WTC11 (cell line): Measurements from ENCODE around the gene C10orf105. TPM values are rescaled to one million over a fixed set of nuclear protein-coding genes. Genes with fewer than 3 reads are reported as not detected.

Source experiments
- ATAC-seq: fragments of 200-7000 bp; cut with Tn5 transposase; 2 replicates; pipeline ENCODE4 v1.10.0; 2021; ENCODE audit warnings: mild to moderate bottlenecking, moderate library complexity
- CTCF ChIA-PET: fragments of 300-600 bp; sonication (Branson Sonifier 250); formaldehyde crosslinking; loops from one replicate; lab custom pipeline; 2021; ENCODE audit warnings: antibody characterized with exemption; lab: Charles Lee
- POLR2A ChIA-PET: fragments of 350-600 bp; sonication (Branson Sonifier 250); formaldehyde crosslinking; loops from one replicate; lab custom pipeline; 2021; ENCODE audit warnings: antibody characterized with exemption; lab: Charles Lee
- DNase-seq: peaks from one replicate; pipeline ENCODE4 v3.0.0; 2021; ENCODE audit warnings: low spot score
- H3K27ac Mint-ChIP-seq: 2 replicates; pipeline ENCODE4 v1.8.0; 2021; ENCODE audit warnings: mixed read lengths
- H3K27me3 Mint-ChIP-seq: 2 replicates; pipeline ENCODE4 v1.8.0; 2021; ENCODE audit warnings: low read depth, mild to moderate bottlenecking, moderate library complexity, mixed read lengths
- H3K36me3 Mint-ChIP-seq: 2 replicates; pipeline ENCODE4 v1.8.0; 2021; ENCODE audit warnings: mixed read lengths
- H3K4me1 Mint-ChIP-seq: 2 replicates; pipeline ENCODE4 v1.8.0; 2022; ENCODE audit warnings: mixed read lengths
- H3K4me3 Mint-ChIP-seq: 2 replicates; pipeline ENCODE4 v1.8.0; 2021; ENCODE audit warnings: mild to moderate bottlenecking, moderate library complexity, mixed read lengths
- H3K9me3 Mint-ChIP-seq: 2 replicates; pipeline ENCODE4 v1.8.0; 2021; ENCODE audit warnings: mixed read lengths
- ATF6 ChIP-seq: sonication (generic); formaldehyde crosslinking; IDR thresholded peaks from 2 replicates; pipeline ENCODE4 v1.8.1; 2023; ENCODE audit warnings: mild to moderate bottlenecking, missing genetic modification reagents
- CTCF ChIP-seq: fragments of 200-600 bp; IDR thresholded peaks from 2 replicates; pipeline ENCODE4 v1.8.0; 2022; ENCODE audit warnings: antibody characterized with exemption
- EMX1 ChIP-seq: fragments of 250-450 bp; sonication (Bioruptor Pico); IDR thresholded peaks from 2 replicates; pipeline ENCODE4 v1.8.0; 2021; ENCODE audit warnings: mild to moderate bottlenecking
- ETV6 ChIP-seq: sonication (generic); formaldehyde crosslinking; IDR thresholded peaks from 2 replicates; pipeline ENCODE4 v1.8.1; 2022; ENCODE audit warnings: mild to moderate bottlenecking, missing genetic modification reagents
- FOXP4 ChIP-seq: sonication (generic); formaldehyde crosslinking; IDR thresholded peaks from 2 replicates; pipeline ENCODE4 v1.8.0; 2022; ENCODE audit warnings: mild to moderate bottlenecking, missing genetic modification reagents
- MXD4 ChIP-seq: fragments of 250-450 bp; sonication (Bioruptor Pico); IDR thresholded peaks from 2 replicates; pipeline ENCODE4 v1.8.0; 2021; ENCODE audit warnings: mild to moderate bottlenecking, moderate library complexity, borderline replicate concordance
- NR2C2 ChIP-seq: sonication (generic); formaldehyde crosslinking; IDR thresholded peaks from 2 replicates; pipeline ENCODE4 v1.8.0; 2022; ENCODE audit warnings: mild to moderate bottlenecking, missing genetic modification reagents
- PRRX2 ChIP-seq: fragments of 250-450 bp; sonication (Bioruptor Pico); IDR thresholded peaks from 2 replicates; pipeline ENCODE4 v1.8.0; 2021; ENCODE audit warnings: mild to moderate bottlenecking
- total RNA-seq: library from RNA; stranded (reverse); gene quantifications from 3 replicates; pipeline ENCODE4 v1.2.3, GENCODE V29; 2021
- TF ChIP-seq, protein P1 (sequence below): fragments of 250-450 bp; sonication (Bioruptor Pico); IDR thresholded peaks from 2 replicates; pipeline ENCODE4 v1.9.0; 2021; ENCODE audit warnings: mild to moderate bottlenecking
- TF ChIP-seq, protein P2 (sequence below): sonication (generic); formaldehyde crosslinking; IDR thresholded peaks from 2 replicates; pipeline ENCODE4 v1.8.0; 2022; ENCODE audit warnings: mild to moderate bottlenecking, missing genetic modification reagents
- TF ChIP-seq, protein P3 (sequence below): sonication (generic); formaldehyde crosslinking; IDR thresholded peaks from 2 replicates; pipeline ENCODE4 v1.8.1; 2022; ENCODE audit warnings: mild to moderate bottlenecking, missing genetic modification reagents, moderate library complexity, borderline replicate concordance
- TF ChIP-seq, protein P4 (sequence below): sonication (generic); formaldehyde crosslinking; IDR thresholded peaks from 2 replicates; pipeline ENCODE4 v1.8.1; 2023; ENCODE audit warnings: mild to moderate bottlenecking, moderate library complexity, missing genetic modification reagents

C10orf105 gene
- total RNA-seq, 1 experiment from 2014 or later, result 0.48 TPM

DNA sequence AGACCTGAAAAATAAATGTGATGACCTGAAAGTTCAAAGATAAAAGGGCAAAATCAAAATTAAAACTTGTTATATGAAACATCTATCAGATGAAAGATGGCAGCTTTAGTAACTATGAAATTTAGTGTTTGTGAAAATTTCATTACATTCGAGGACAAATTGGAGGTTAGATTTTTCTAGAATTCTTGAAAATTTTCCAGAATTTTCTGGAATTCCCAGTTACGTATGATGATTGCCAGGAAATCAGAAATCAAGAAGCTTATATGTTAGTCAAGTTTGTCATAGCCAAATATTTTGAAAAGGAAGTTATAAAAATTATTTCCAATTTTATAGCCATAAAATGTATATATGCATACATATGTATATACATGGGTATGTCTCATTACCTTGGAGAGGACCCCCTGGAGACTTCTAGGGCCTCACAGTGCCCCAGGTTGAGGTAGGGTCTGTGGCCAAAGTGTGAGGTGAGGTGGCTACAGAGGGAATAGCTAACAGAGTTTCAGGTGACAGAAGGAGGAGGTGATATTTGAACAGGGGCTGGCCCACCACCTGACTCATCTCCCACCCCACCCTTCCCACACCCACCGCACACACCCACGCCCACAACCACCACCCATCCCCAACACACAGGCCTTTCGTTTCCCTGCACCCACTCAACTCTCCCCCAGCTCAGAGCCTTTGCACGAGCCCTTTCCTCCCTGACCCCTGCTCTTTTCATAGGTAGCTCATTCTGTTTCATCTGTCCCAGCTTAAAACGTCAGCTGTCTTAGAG, 21.5 kb downstream of the C10orf105 start (continued):
- TF ChIP-seq, protein P1, sequence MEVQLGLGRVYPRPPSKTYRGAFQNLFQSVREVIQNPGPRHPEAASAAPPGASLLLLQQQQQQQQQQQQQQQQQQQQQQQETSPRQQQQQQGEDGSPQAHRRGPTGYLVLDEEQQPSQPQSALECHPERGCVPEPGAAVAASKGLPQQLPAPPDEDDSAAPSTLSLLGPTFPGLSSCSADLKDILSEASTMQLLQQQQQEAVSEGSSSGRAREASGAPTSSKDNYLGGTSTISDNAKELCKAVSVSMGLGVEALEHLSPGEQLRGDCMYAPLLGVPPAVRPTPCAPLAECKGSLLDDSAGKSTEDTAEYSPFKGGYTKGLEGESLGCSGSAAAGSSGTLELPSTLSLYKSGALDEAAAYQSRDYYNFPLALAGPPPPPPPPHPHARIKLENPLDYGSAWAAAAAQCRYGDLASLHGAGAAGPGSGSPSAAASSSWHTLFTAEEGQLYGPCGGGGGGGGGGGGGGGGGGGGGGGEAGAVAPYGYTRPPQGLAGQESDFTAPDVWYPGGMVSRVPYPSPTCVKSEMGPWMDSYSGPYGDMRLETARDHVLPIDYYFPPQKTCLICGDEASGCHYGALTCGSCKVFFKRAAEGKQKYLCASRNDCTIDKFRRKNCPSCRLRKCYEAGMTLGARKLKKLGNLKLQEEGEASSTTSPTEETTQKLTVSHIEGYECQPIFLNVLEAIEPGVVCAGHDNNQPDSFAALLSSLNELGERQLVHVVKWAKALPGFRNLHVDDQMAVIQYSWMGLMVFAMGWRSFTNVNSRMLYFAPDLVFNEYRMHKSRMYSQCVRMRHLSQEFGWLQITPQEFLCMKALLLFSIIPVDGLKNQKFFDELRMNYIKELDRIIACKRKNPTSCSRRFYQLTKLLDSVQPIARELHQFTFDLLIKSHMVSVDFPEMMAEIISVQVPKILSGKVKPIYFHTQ, result no peak
- TF ChIP-seq CTCF (no peak), ATF6 (CRISPR knock-in tag) (no peak), FOXP4 (CRISPR knock-in tag) (no peak)
- TF ChIP-seq, protein P2, sequence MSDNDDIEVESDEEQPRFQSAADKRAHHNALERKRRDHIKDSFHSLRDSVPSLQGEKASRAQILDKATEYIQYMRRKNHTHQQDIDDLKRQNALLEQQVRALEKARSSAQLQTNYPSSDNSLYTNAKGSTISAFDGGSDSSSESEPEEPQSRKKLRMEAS (CRISPR knock-in tag), result no peak

DNA sequence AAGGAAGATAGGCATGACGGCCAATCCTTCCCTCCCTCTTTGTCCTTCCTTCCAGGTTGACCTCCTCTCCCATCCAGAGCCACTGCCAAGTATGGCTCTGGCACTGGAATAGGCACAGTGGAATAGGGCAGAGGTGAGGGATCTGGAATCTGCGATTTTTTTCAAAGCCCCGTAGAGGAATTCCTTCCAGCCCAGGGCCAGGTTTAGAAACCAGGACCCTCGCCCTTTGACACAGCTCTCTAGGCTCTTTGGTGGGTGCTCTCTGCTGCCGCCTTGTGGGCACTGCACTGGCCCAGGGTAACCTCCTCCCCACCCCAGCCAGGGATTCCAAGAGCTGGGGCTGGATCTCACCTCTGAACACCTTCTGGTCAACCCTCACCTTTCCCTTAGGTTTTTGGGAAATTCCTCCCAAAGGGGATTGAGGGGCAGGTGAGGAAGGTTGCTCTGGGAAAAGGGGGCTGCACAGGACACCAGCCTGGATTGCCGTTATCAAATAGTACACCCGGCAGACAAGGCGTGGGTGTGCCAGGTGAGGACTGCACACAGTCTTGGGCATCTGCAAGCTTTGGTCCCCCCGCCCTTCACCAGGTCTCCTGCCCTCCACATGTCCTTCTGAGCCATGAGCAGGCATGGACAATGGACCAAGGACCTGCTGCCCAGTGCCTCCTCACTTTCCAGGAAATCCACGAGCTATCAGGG, 22.8 kb downstream of the C10orf105 start:
- Mint-ChIP-seq H3K27ac (no peak overlapping the region), H3K9me3 (no peaks in the 10 kb centered on the region), H3K4me1 (no peaks in the 10 kb centered on the region), H3K27me3 (no peaks in the 10 kb centered on the region; the same call in 1 of the 2 replicates), H3K4me3 (no peak overlapping the region), H3K36me3 (no peaks in the 10 kb centered on the region)
- peak; percentile 97 for ATAC-seq
- ChIA-PET CTCF (interaction anchor here (0.6 to 8.3 kb wide), 96 partner anchors 10 to 462 kb away, joined by 3 to 158 read pairs (median 5); partner anchors contain the start of genes C10orf105, CDH23, PSAP and SLC29A3), POLR2A (interaction anchor here (0.7 kb wide), 1 partner anchor 72 kb away, joined by 3 read pairs; no protein-coding TSS in a partner anchor)
- DNase-seq, result peak; percentile 91
- TF ChIP-seq MXD4 (CRISPR knock-in tag) (no peak), NR2C2 (no peak), EMX1 (no peak), ETV6 (CRISPR knock-in tag) (0 out of 2 replicates have a peak, but pooled peaks have one; percentile 34), PRRX2 (CRISPR knock-in tag) (0 out of 2 replicates have a peak, but pooled peaks have one; percentile 59), CTCF (peak; percentile 83)
- TF ChIP-seq, protein P1, result no peak
- TF ChIP-seq, protein P3, sequence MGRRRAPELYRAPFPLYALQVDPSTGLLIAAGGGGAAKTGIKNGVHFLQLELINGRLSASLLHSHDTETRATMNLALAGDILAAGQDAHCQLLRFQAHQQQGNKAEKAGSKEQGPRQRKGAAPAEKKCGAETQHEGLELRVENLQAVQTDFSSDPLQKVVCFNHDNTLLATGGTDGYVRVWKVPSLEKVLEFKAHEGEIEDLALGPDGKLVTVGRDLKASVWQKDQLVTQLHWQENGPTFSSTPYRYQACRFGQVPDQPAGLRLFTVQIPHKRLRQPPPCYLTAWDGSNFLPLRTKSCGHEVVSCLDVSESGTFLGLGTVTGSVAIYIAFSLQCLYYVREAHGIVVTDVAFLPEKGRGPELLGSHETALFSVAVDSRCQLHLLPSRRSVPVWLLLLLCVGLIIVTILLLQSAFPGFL (CRISPR knock-in tag), result no peak
- TF ChIP-seq, protein P4, sequence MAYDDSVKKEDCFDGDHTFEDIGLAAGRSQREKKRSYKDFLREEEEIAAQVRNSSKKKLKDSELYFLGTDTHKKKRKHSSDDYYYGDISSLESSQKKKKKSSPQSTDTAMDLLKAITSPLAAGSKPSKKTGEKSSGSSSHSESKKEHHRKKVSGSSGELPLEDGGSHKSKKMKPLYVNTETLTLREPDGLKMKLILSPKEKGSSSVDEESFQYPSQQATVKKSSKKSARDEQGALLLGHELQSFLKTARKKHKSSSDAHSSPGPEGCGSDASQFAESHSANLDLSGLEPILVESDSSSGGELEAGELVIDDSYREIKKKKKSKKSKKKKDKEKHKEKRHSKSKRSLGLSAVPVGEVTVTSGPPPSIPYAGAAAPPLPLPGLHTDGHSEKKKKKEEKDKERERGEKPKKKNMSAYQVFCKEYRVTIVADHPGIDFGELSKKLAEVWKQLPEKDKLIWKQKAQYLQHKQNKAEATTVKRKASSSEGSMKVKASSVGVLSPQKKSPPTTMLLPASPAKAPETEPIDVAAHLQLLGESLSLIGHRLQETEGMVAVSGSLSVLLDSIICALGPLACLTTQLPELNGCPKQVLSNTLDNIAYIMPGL (CRISPR knock-in tag), result 0 out of 2 replicates have a peak, but pooled peaks have one; percentile 25
